Neural progenitor cell (in vitro differentiated cells): ENCODE results near the gene CAMK2A. TPM values are rescaled to one million over a fixed set of nuclear protein-coding genes. Genes with fewer than 3 reads are reported as not detected.

Source experiments
- DNase-seq: peaks from one replicate; pipeline ENCODE4 v3.0.0-alpha.2; 2016; ENCODE audit warnings: low spot score
- H2AFZ ChIP-seq: fragments of 200-600 bp; sonication (generic); replicated peaks from 2 replicates; pipeline ENCODE4 v1.6.1; 2016; ENCODE audit warnings: antibody characterized with exemption
- H3F3A ChIP-seq: fragments of 200-600 bp; sonication (generic); 2 replicates; pipeline ENCODE4 v1.6.1; 2016; ENCODE audit warnings: antibody characterized with exemption, low read depth
- H3K27ac ChIP-seq: fragments of 200-600 bp; sonication (generic); 2 replicates; pipeline ENCODE4 v1.5.1; 2016; ENCODE audit warnings: mild to moderate bottlenecking
- H3K27me3 ChIP-seq: fragments of 200-600 bp; sonication (generic); 2 replicates; pipeline ENCODE4 v1.6.1; 2016; ENCODE audit warnings: mild to moderate bottlenecking, moderate library complexity
- H3K36me3 ChIP-seq: fragments of 200-600 bp; sonication (generic); 2 replicates; pipeline ENCODE4 v1.5.1; 2016
- H3K4me1 ChIP-seq: fragments of 200-600 bp; sonication (generic); 2 replicates; pipeline ENCODE4 v1.6.1; 2016; ENCODE audit warnings: mixed run types
- H3K4me2 ChIP-seq: fragments of 200-600 bp; sonication (generic); 2 replicates; pipeline ENCODE4 v1.6.1; 2016
- H3K4me3 ChIP-seq: fragments of 200-600 bp; sonication (generic); 2 replicates; pipeline ENCODE4 v1.5.1; 2016
- H3K79me2 ChIP-seq: fragments of 200-600 bp; sonication (generic); 2 replicates; pipeline ENCODE4 v1.6.1; 2016; ENCODE audit warnings: low read depth
- H3K9ac ChIP-seq: fragments of 200-600 bp; sonication (generic); 2 replicates; pipeline ENCODE4 v1.6.1; 2016
- H3K9me3 ChIP-seq: fragments of 200-600 bp; sonication (generic); 2 replicates; pipeline ENCODE4 v1.5.1; 2016; ENCODE audit warnings: low read depth
- H4K20me1 ChIP-seq: fragments of 200-600 bp; sonication (generic); 2 replicates; pipeline ENCODE4 v1.6.1; 2016; ENCODE audit warnings: low read depth
- H3K27ac Mint-ChIP-seq: 3 replicates; pipeline ENCODE4 v1.8.0; 2021; ENCODE audit warnings: mixed read lengths
- H3K27me3 Mint-ChIP-seq: 2 replicates; pipeline ENCODE4 v1.8.0; 2022; ENCODE audit warnings: low read depth, mild to moderate bottlenecking, inconsistent platforms, moderate library complexity, mixed read lengths; ENCODE audit not compliant: insufficient read depth
- H3K36me3 Mint-ChIP-seq: 3 replicates; pipeline ENCODE4 v1.8.0; 2021; ENCODE audit warnings: mixed read lengths
- H3K4me1 Mint-ChIP-seq: 3 replicates; pipeline ENCODE4 v1.8.0; 2021; ENCODE audit warnings: mixed read lengths
- H3K4me3 Mint-ChIP-seq: 3 replicates; pipeline ENCODE4 v1.8.0; 2021; ENCODE audit warnings: mild to moderate bottlenecking, moderate library complexity, mixed read lengths
- H3K9me3 Mint-ChIP-seq: 3 replicates; pipeline ENCODE4 v1.8.0; 2020; ENCODE audit warnings: mixed read lengths
- EZH2 ChIP-seq: fragments of 200-600 bp; sonication (generic); IDR thresholded peaks from 2 replicates; pipeline ENCODE4 v1.6.1; 2017; ENCODE audit warnings: antibody characterized with exemption, mild to moderate bottlenecking, moderate library complexity
- EZH2phosphoT487 ChIP-seq: fragments of 200-600 bp; sonication (generic); IDR thresholded peaks from 2 replicates; pipeline ENCODE4 v1.6.1; 2017; ENCODE audit warnings: antibody characterized with exemption
- total RNA-seq: library from RNA; depleted of rRNA; stranded (reverse); fragments of >200 nt; gene quantifications from 2 replicates; pipeline ENCODE4 v1.2.3, GENCODE V29; 2015; ENCODE audit warnings: low replicate concordance
- TF ChIP-seq, protein P1 (sequence below): fragments of 200-600 bp; sonication (generic); IDR thresholded peaks from 2 replicates; pipeline ENCODE4 v1.5.1; 2017; ENCODE audit warnings: antibody characterized with exemption, mild to moderate bottlenecking

CAMK2A gene
- total RNA-seq, 1 donor from 2014 or later, result 0.09 TPM

DNA sequence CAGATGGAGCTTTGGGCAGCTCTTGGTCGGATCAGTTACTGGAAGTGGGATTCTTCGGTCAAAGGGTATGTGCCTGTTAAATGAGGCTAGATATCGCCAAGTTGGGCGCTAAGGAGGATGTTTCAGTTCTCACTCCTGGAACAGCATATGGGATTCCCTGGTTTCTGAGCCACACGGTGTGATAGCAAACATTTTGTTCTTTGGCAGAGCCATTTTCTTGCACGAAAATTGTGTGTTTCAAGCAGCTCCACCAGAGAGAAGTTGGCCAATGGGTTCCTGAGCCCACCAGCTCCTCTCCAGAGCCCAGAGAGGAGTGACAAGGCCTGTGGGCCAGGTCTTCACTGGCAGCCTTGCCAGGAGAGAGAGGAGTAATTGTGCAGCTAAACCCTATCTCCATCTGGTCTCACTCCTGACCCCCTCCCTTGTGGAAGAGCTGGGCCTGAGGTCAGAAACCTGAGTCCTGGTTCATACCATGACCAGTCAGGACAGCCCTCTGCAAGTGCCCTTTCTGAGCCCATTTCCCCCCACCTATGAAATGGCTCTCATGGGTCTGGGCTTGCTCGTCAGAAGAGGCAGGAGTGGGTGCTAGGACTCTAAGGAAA is 110.5 kb downstream of the CAMK2A start:
- Mint-ChIP-seq H3K36me3 (no peaks in the 10 kb centered on the region), H3K4me1 (peaks cover 14% of the 10 kb centered on the region), H3K27ac (no peak overlapping the region), H3K27me3 (peaks cover 9% of the 10 kb centered on the region), H3K4me3 (no peak overlapping the region), H3K9me3 (peaks cover 2% of the 10 kb centered on the region)
- H3K4me2 ChIP-seq, result no peak overlapping the region
- no peaks in the 10 kb centered on the region for H3K9me3 ChIP-seq
- no peaks in the 10 kb centered on the region for H3K79me2 ChIP-seq
- TF ChIP-seq, protein P1, sequence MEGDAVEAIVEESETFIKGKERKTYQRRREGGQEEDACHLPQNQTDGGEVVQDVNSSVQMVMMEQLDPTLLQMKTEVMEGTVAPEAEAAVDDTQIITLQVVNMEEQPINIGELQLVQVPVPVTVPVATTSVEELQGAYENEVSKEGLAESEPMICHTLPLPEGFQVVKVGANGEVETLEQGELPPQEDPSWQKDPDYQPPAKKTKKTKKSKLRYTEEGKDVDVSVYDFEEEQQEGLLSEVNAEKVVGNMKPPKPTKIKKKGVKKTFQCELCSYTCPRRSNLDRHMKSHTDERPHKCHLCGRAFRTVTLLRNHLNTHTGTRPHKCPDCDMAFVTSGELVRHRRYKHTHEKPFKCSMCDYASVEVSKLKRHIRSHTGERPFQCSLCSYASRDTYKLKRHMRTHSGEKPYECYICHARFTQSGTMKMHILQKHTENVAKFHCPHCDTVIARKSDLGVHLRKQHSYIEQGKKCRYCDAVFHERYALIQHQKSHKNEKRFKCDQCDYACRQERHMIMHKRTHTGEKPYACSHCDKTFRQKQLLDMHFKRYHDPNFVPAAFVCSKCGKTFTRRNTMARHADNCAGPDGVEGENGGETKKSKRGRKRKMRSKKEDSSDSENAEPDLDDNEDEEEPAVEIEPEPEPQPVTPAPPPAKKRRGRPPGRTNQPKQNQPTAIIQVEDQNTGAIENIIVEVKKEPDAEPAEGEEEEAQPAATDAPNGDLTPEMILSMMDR, result no peak
- TF ChIP-seq EZH2, result no peak
- TF ChIP-seq EZH2phosphoT487, result no peak
- H3K27ac ChIP-seq, result no peak overlapping the region
- no peaks in the 10 kb centered on the region for H4K20me1 ChIP-seq
- no peaks in the 10 kb centered on the region for H3K27me3 ChIP-seq
- H2AFZ ChIP-seq, result no peak overlapping the region
- H3K9ac ChIP-seq, result no peak overlapping the region
- no peaks in the 10 kb centered on the region for H3K4me1 ChIP-seq
- H3K36me3 ChIP-seq, result no peaks in the 10 kb centered on the region
- H3F3A ChIP-seq, result no peaks in the 10 kb centered on the region
- H3K4me3 ChIP-seq, result no peak overlapping the region
- DNase-seq, result no peak

DNA sequence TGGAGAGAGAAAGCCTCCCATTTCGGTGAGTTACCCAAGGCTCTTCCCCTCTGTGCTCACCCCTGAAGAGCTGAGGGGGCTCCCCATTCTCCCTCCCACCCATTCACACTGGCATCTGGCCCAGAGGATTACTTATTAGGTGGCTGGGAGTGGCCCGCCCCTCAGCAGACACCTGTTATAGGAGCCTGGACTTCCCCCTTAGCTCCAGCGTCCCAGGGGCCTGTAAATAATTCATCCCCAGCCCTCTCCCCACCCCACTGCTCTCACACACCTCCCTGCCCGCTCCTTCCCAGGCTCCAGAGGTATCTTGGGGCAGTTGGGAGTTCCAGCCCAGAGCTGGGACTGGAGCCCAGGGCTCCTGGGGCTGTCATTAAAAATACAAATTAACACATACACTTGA is 111.3 kb downstream of the CAMK2A start:
- TF ChIP-seq EZH2phosphoT487, result no peak
- TF ChIP-seq EZH2, result no peak
- TF ChIP-seq, protein P1, result no peak
- H3K9me3 Mint-ChIP-seq, result peaks cover 2% of the 10 kb centered on the region
- Histone ChIP-seq H3K4me3 (no peak overlapping the region), H3K27ac (no peak overlapping the region), H2AFZ (no peak overlapping the region), H3K4me1 (no peaks in the 10 kb centered on the region), H3K9ac (no peak overlapping the region), H3K36me3 (no peaks in the 10 kb centered on the region), H4K20me1 (no peaks in the 10 kb centered on the region), H3K9me3 (no peaks in the 10 kb centered on the region), H3F3A (no peaks in the 10 kb centered on the region), H3K4me2 (no peak overlapping the region), H3K79me2 (no peaks in the 10 kb centered on the region), H3K27me3 (peaks cover 1% of the 10 kb centered on the region)
- H3K36me3 Mint-ChIP-seq, result no peaks in the 10 kb centered on the region
- H3K27ac Mint-ChIP-seq, result no peak overlapping the region
- no peak for DNase-seq
- H3K27me3 Mint-ChIP-seq, result peaks cover 10% of the 10 kb centered on the region
- H3K4me1 Mint-ChIP-seq, result peaks cover 17% of the 10 kb centered on the region
- no peak overlapping the region for H3K4me3 Mint-ChIP-seq

DNA sequence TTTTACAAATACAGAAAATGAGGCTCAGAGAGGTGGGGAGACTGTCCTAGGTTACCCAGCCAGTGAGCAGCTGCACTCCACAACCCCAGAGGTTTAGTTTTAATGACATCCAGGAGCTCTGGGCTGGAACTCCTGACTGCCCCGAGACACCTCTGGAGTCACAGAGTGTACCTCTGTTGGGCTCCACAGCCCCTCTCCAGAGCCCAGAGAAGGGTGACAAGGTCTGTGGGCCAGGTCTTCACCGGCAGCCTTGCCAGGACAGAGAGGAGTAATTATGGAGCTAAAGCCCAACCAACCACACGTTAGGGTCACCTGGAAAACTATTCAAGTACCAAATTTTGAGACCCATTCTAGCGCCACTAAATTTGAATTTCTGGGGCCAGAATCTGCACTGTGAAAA is 111.9 kb downstream of the CAMK2A start:
- Histone ChIP-seq H3K36me3 (no peaks in the 10 kb centered on the region), H3K4me1 (no peaks in the 10 kb centered on the region), H3K79me2 (no peaks in the 10 kb centered on the region), H4K20me1 (no peaks in the 10 kb centered on the region), H3K9ac (no peak overlapping the region), H3K27me3 (peaks cover 4% of the 10 kb centered on the region), H3K4me3 (no peak overlapping the region), H3K27ac (no peak overlapping the region), H3F3A (no peaks in the 10 kb centered on the region), H3K9me3 (no peaks in the 10 kb centered on the region), H3K4me2 (no peak overlapping the region), H2AFZ (no peak overlapping the region)
- Mint-ChIP-seq H3K4me3 (no peak overlapping the region), H3K9me3 (peaks cover 2% of the 10 kb centered on the region), H3K36me3 (no peaks in the 10 kb centered on the region), H3K27ac (no peak overlapping the region), H3K27me3 (peaks cover 7% of the 10 kb centered on the region), H3K4me1 (peaks cover 20% of the 10 kb centered on the region)
- TF ChIP-seq EZH2phosphoT487, result no peak
- TF ChIP-seq, protein P1, result no peak
- no peak for DNase-seq
